ENCODE results near the gene PCDH1. TPM values are rescaled to one million over a fixed set of nuclear protein-coding genes. Genes with fewer than 3 reads are reported as not detected.
A peak's percentile ranks its signal among the peaks of the same experiment; 100 is the strongest.

PCDH1 gene
- total RNA-seq, 2 experiments from 2014 or later, result not detected

- Mint-ChIP-seq H3K4me3 (peak overlapping the region; percentile 30), H3K27me3 (ENCODE audit: low read depth) (peaks cover 79% of the 10 kb centered on the region), H3K4me1 (ENCODE audit: low read depth) (peaks cover 24% of the 10 kb centered on the region), H3K9me3 (ENCODE audit: insufficient read depth) (no peaks in the 10 kb centered on the region), H3K27ac (no peak overlapping the region), H3K36me3 (ENCODE audit: low read depth) (no peaks in the 10 kb centered on the region)
- ChIA-PET POLR2A (interaction anchor here (0.5 to 1.4 kb wide), 6 partner anchors 42 to 178 kb away, joined by 3 to 5 read pairs (median 4); partner anchors contain the start of genes DELE1 and RNF14), CTCF (interaction anchor here (0.6 to 7.8 kb wide), 49 partner anchors 10 to 316 kb away, joined by 3 to 148 read pairs (median 5); partner anchors contain the start of genes ARAP3, DELE1, HDAC3 and PCDH12)
- ATAC-seq (peak; percentile 88), DNase-seq (peak; percentile 92)
These were observed 658 bp upstream of the PCDH1 start for GRCh38 chr5:141878711-141879425.

GRCh38 chr5:141877356-141878185 is 639 bp downstream of the PCDH1 start:
- H3K27me3 Mint-ChIP-seq (ENCODE audit: low read depth), result peaks cover 78% of the 10 kb centered on the region
- H3K9me3 Mint-ChIP-seq (ENCODE audit: insufficient read depth), result no peaks in the 10 kb centered on the region
- ATAC-seq (no peak), DNase-seq (peak; percentile 26)
- peak overlapping the region; percentile 22 for H3K4me3 Mint-ChIP-seq
- CTCF ChIA-PET, result interaction anchor here (1.0 to 7.8 kb wide), 14 partner anchors 13 to 214 kb away, joined by 3 to 148 read pairs (median 16); partner anchors contain the start of genes ARAP3, PCDH12 and RNF14
- POLR2A ChIA-PET, result no interaction called here
- no peaks in the 10 kb centered on the region for H3K36me3 Mint-ChIP-seq (ENCODE audit: low read depth)
- no peak overlapping the region for H3K27ac Mint-ChIP-seq
- H3K4me1 Mint-ChIP-seq (ENCODE audit: low read depth), result peaks cover 23% of the 10 kb centered on the region

DNA sequence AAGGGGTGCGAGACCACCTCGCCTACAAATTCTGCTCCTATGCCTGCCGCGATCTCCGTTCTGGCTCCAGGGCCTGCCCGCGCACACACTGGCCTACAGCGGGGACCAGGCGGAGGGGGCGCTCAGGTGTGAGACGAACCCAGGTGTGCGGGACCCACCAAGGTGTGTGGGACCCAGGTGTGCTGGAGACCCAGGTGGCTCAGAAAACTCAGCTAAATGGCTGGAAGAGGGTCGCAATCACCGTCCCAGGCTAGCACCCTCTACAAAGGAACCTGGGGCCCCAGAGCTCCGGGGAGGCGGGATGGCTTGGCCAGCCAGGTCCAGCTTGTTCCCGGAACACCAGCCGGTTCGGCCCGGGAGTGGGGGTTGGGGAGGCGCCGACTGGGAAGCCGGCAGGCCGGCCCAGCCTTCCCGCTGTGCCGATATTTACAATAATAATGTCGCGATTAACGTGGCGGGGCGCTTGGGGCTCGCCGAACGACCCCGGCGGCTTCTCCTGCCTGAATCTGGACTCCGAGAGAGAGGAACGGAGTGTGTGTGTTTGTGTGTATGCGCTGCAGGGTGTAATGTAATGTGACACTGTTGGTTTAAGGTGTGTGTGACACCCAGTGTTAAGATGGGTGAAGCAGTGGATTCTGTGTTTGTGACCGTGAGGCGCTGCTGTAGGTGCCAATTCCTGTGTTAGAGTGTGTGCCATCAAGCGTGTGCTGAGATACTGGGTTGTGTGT is 1.4 kb downstream of the PCDH1 start:
- POLR2A ChIA-PET, result no interaction called here
- H3K27me3 Mint-ChIP-seq (ENCODE audit: low read depth), result peaks cover 76% of the 10 kb centered on the region
- H3K4me1 Mint-ChIP-seq (ENCODE audit: low read depth), result peaks cover 20% of the 10 kb centered on the region

GRCh38 chr5:141875795-141876627 is 2.2 kb downstream of the PCDH1 start:
- Mint-ChIP-seq H3K4me3 (no peak overlapping the region), H3K36me3 (ENCODE audit: low read depth) (no peaks in the 10 kb centered on the region), H3K4me1 (ENCODE audit: low read depth) (peaks cover 20% of the 10 kb centered on the region), H3K9me3 (ENCODE audit: insufficient read depth) (no peaks in the 10 kb centered on the region), H3K27ac (no peak overlapping the region), H3K27me3 (ENCODE audit: low read depth) (peaks cover 74% of the 10 kb centered on the region)
- no peak for ATAC-seq
- ChIA-PET POLR2A (no interaction called here), CTCF (interaction anchor here (0.7 to 2.3 kb wide), 2 partner anchors 26 to 184 kb away, joined by 3 to 9 read pairs; no protein-coding TSS in a partner anchor)
- DNase-seq, result no peak

More for the DNA sequence above, 1.4 kb downstream of the PCDH1 start:
- no peaks in the 10 kb centered on the region for H3K36me3 Mint-ChIP-seq (ENCODE audit: low read depth)
- DNase-seq (peak; percentile 17), ATAC-seq (no peak)
- CTCF ChIA-PET, result interaction anchor here (0.7 to 7.8 kb wide), 5 partner anchors 27 to 207 kb away, joined by 3 to 145 read pairs (median 9); partner anchors contain the start of gene PCDH12
- H3K27ac Mint-ChIP-seq, result no peak overlapping the region
- no peak overlapping the region for H3K4me3 Mint-ChIP-seq
- no peaks in the 10 kb centered on the region for H3K9me3 Mint-ChIP-seq (ENCODE audit: insufficient read depth)

DNA sequence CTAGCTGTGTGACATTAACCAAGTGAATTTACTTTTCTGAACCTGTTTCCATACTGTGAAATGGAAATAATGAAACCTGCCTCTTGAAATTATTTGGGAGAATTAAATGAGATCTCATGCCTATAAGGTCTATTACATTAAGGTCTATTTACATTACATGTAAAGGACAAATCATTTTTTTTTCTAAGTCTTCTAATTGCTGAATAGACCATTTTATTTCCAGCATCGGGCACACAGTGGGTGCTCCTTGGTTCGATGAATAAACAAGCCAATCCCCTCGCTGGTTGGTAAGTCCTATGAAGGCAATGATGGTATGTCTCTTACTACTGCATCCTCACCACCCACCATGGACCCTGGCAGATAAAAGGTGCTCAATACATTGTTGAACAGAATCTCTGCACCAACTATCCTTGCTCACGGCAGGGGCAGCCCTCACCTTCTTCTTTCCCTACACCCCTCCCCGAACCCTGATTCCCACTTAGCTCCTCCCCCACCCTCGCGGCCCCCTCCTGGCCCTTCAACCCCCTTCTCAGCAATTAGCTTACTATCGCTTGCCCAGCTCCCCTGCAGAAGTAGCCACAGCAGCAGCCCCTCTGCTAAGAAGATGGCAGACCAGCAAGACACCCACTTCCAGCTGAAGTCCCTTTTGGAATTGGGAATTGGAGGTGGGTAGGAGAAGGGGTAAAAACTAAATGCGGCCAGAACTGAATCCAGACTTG is 3.0 kb downstream of the PCDH1 start:
- no peak overlapping the region for H3K27ac Mint-ChIP-seq
- H3K36me3 Mint-ChIP-seq (ENCODE audit: low read depth), result no peaks in the 10 kb centered on the region
- ChIA-PET POLR2A (no interaction called here), CTCF (interaction anchor here (2.3 kb wide), 1 partner anchor 183 kb away, joined by 9 read pairs; no protein-coding TSS in a partner anchor)
- DNase-seq (peak; percentile 10), ATAC-seq (no peak)
- no peak overlapping the region for H3K4me3 Mint-ChIP-seq
- peaks cover 72% of the 10 kb centered on the region for H3K27me3 Mint-ChIP-seq (ENCODE audit: low read depth)
- H3K9me3 Mint-ChIP-seq (ENCODE audit: insufficient read depth), result no peaks in the 10 kb centered on the region
- peaks cover 20% of the 10 kb centered on the region for H3K4me1 Mint-ChIP-seq (ENCODE audit: low read depth)

DNA sequence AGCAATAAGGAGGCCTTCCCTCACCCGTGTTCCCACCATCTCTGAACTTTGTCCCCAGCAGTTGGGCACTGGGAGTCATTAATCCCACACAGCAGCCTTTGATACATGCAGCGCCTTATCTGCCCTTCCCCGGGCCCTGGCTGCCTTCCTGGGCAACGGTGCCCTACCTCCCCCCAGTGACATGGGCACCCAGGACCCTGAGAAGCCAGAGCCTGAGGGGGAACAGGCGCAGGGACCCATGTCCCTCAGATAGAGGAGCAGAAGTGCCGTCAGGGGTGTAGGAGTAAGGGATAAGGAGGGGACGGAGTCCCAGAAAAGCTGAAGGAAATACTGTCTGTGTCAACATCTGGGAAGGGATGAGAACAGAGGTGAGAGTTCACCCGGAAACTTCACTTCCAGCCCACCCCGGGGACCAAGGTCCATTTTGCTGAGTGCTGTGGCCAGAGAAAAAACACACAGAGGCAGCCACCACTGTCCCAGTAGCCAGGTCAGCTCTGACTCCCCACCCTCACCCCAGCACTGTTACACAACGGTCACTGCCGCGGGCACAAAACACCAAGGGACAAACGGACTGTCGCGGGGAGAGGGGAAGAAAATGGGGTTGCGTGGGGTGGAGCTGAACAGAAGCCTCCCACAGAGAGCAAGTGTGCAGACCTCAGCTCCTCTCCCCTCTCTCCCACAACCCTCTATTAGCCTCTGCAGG is 3.8 kb downstream of the PCDH1 start:
- no peaks in the 10 kb centered on the region for H3K9me3 Mint-ChIP-seq (ENCODE audit: insufficient read depth)
- peaks cover 18% of the 10 kb centered on the region for H3K4me1 Mint-ChIP-seq (ENCODE audit: low read depth)
- CTCF ChIA-PET, result no interaction called here
- H3K36me3 Mint-ChIP-seq (ENCODE audit: low read depth), result no peaks in the 10 kb centered on the region
- peaks cover 64% of the 10 kb centered on the region for H3K27me3 Mint-ChIP-seq (ENCODE audit: low read depth)
- no peak overlapping the region for H3K27ac Mint-ChIP-seq
- DNase-seq, result no peak
- ATAC-seq, result no peak
- no peak overlapping the region for H3K4me3 Mint-ChIP-seq
- POLR2A ChIA-PET, result no interaction called here

- Mint-ChIP-seq H3K27ac (no peak overlapping the region), H3K4me3 (no peak overlapping the region), H3K27me3 (ENCODE audit: low read depth) (peaks cover 59% of the 10 kb centered on the region), H3K4me1 (ENCODE audit: low read depth) (peaks cover 14% of the 10 kb centered on the region), H3K9me3 (ENCODE audit: insufficient read depth) (no peaks in the 10 kb centered on the region), H3K36me3 (ENCODE audit: low read depth) (no peaks in the 10 kb centered on the region)
- ATAC-seq (no peak), DNase-seq (no peak)
- POLR2A ChIA-PET, result no interaction called here
- CTCF ChIA-PET, result no interaction called here
These were observed 4.3 kb downstream of the PCDH1 start for GRCh38 chr5:141873933-141874261.

DNA sequence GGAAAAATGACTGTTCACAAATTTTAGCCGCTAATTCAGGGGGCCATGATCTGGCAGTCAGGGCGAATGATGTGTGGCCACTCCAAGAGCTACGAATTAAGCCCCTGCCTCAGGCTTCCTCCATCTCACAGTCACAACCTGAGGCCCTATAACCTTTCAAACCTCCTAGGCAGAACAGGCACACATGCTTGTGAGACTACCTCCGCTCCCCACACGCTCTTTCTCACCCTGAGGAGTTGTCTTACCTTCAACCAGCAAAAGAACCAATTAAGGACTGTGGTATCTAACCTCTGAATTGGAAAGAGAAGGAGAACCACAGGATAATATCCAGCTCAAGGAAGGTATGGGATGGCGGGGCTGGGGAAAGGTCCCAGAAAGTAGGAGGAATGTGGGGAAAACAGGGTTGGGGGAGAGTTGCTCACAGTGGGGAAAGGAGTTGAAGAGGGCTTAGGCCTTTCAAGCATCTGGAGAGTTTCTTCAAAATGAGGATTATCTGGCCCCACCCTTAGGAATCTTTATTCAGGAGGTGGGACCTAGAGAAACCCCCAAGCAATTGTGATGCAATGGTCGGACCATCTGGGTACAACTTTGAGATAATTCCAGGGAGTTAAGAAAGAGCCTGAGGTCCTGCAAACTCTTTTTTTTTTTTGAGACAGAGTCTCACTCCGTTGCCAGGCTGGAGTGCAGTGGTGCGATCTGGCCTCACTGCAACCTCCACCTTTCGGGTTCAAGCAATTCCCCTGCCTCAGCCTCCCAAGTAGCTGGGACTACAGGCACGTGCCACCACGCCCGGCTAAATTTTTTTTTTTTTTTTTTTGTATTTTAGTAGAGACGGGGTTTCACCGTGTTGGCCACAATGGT is 5.5 kb downstream of the PCDH1 start:
- ChIA-PET CTCF (no interaction called here), POLR2A (no interaction called here)
- no peak for ATAC-seq
- peaks cover 7% of the 10 kb centered on the region for H3K4me1 Mint-ChIP-seq (ENCODE audit: low read depth)
- no peak for DNase-seq
- no peak overlapping the region for H3K4me3 Mint-ChIP-seq
- H3K36me3 Mint-ChIP-seq (ENCODE audit: low read depth), result no peaks in the 10 kb centered on the region
- peaks cover 53% of the 10 kb centered on the region for H3K27me3 Mint-ChIP-seq (ENCODE audit: low read depth)
- no peak overlapping the region for H3K27ac Mint-ChIP-seq
- no peaks in the 10 kb centered on the region for H3K9me3 Mint-ChIP-seq (ENCODE audit: insufficient read depth)

- Mint-ChIP-seq H3K27me3 (ENCODE audit: low read depth) (peaks cover 48% of the 10 kb centered on the region), H3K27ac (no peak overlapping the region), H3K36me3 (ENCODE audit: low read depth) (no peaks in the 10 kb centered on the region), H3K9me3 (ENCODE audit: insufficient read depth) (no peaks in the 10 kb centered on the region), H3K4me3 (no peak overlapping the region), H3K4me1 (ENCODE audit: low read depth) (peaks cover under 1% of the 10 kb centered on the region)
- DNase-seq (no peak), ATAC-seq (no peak)
- CTCF ChIA-PET, result interaction anchor here (5.3 kb wide), 1 partner anchor 8 kb away, joined by 20 read pairs; the partner anchor contains the start of gene PCDH1
- POLR2A ChIA-PET, result no interaction called here
These were observed 6.3 kb downstream of the PCDH1 start for GRCh38 chr5:141871870-141872269.
